Keratinocyte (primary cell): ENCODE measurements around the gene ADAMTS17.

Experiments used
- EZH2 ChIP-seq: IDR thresholded peaks from one replicate; pipeline ENCODE4 v1.6.1; 2012; ENCODE audit warnings: inconsistent platforms, mild to moderate bottlenecking, low read length, moderate library complexity
- TF ChIP-seq, protein P1 (sequence below), 3 experiments: IDR thresholded peaks in 1 of 3; conservative IDR thresholded peaks in 1 of 3; optimal IDR thresholded peaks in 1 of 3; 2 replicates in 2 of 3; 3 replicates in 1 of 3; pipeline versions ENCODE3 to v1.5.1; 2011; ENCODE audit warnings: low read length in 3 of 3, mild to moderate bottlenecking in 3 of 3, moderate library complexity in 2 of 3, control low read depth in 1 of 3, inconsistent platforms in 1 of 3; ENCODE audit not compliant: insufficient read depth in 2 of 3; ENCODE audit errors: extremely low read depth in 1 of 3

DNA sequence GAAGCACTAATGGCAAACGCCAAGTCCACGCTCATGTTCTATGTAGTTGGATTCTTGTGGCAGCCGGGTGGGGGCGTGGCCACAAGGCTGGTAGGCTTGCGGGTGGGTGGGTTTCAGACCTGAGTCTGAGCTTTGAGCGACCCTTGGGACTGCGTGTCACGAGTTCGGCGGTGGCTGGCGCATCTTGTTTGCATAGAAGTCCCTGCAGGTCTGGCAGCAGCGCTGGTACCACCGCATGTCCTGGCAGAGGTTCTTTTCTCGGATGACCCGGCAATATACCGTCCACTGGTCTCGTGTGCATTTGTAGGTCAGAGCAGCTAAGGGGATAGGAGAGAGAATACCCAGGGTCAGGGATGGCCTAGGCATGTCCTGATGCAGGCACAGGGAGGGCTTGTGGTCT lies 367.5 kb downstream of the ADAMTS17 start:
- TF ChIP-seq, protein P1, sequence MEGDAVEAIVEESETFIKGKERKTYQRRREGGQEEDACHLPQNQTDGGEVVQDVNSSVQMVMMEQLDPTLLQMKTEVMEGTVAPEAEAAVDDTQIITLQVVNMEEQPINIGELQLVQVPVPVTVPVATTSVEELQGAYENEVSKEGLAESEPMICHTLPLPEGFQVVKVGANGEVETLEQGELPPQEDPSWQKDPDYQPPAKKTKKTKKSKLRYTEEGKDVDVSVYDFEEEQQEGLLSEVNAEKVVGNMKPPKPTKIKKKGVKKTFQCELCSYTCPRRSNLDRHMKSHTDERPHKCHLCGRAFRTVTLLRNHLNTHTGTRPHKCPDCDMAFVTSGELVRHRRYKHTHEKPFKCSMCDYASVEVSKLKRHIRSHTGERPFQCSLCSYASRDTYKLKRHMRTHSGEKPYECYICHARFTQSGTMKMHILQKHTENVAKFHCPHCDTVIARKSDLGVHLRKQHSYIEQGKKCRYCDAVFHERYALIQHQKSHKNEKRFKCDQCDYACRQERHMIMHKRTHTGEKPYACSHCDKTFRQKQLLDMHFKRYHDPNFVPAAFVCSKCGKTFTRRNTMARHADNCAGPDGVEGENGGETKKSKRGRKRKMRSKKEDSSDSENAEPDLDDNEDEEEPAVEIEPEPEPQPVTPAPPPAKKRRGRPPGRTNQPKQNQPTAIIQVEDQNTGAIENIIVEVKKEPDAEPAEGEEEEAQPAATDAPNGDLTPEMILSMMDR (optimal IDR thresholded peaks at IDR 0.05 in 1 of 3, IDR thresholded peaks at IDR 0.05 in 1 of 3, conservative IDR thresholded peaks at IDR 0.05 in 1 of 3; ENCODE audit: extremely low read depth in 1 of 3, insufficient read depth in 2 of 3, low read length in 3 of 3), result no peak
- TF ChIP-seq EZH2, result no peak
